GM18867 (cell line): Measurements from ENCODE around the gene HMGA1.

Experiments used
- ATAC-seq: cut with Tn5 transposase; IDR thresholded peaks from one replicate; pipeline ENCODE4 v1.9.1; 2021; ENCODE audit warnings: mild to moderate bottlenecking, moderate library complexity; ENCODE audit not compliant: unreplicated experiment

Gene HMGA1

GRCh38 chr6:34236443-34237315 is at the start of gene HMGA1:
Gene HMGA1, plus strand, starts transcription at chr6:34236873. Its CDS starts 3,908 bp downstream, at chr6:34240781.
- ATAC-seq, result peak; percentile 64

- no peak for ATAC-seq
Observed at GRCh38 chr6:34189806-34190503, 46.7 kb upstream of the HMGA1 start.

- no peak for ATAC-seq
Observed at GRCh38 chr6:34190504-34191122, 46.1 kb upstream of the HMGA1 start.

- ATAC-seq, result no peak
Observed at GRCh38 chr6:34194772-34195171, 41.9 kb upstream of the HMGA1 start.

GRCh38 chr6:34195726-34196115 is 41.0 kb upstream of the HMGA1 start:
- no peak for ATAC-seq

- ATAC-seq, result peak; percentile 61
Observed at GRCh38 chr6:34196116-34196832, 40.4 kb upstream of the HMGA1 start.

- peak; percentile 20 for ATAC-seq
Observed at GRCh38 chr6:34196833-34197195, 39.9 kb upstream of the HMGA1 start.

GRCh38 chr6:34200340-34200971 is 36.2 kb upstream of the HMGA1 start:
- no peak for ATAC-seq

- no peak for ATAC-seq
Observed at GRCh38 chr6:34201455-34202107, 35.1 kb upstream of the HMGA1 start.

- no peak for ATAC-seq
Observed at GRCh38 chr6:34202329-34203201, 34.1 kb upstream of the HMGA1 start.

- ATAC-seq, result no peak
Observed at GRCh38 chr6:34204693-34205092, 32.0 kb upstream of the HMGA1 start.

GRCh38 chr6:34205466-34205865 is 31.2 kb upstream of the HMGA1 start:
- no peak for ATAC-seq

- no peak for ATAC-seq
Observed at GRCh38 chr6:34205916-34206315, 30.8 kb upstream of the HMGA1 start.

GRCh38 chr6:34206726-34207125 is 29.9 kb upstream of the HMGA1 start:
- no peak for ATAC-seq

GRCh38 chr6:34207695-34208443 is 28.8 kb upstream of the HMGA1 start:
- ATAC-seq, result no peak

GRCh38 chr6:34213772-34214171 is 22.9 kb upstream of the HMGA1 start:
- ATAC-seq, result no peak

GRCh38 chr6:34218691-34219090 is 18.0 kb upstream of the HMGA1 start:
- ATAC-seq, result no peak

GRCh38 chr6:34223381-34223955 is 13.2 kb upstream of the HMGA1 start:
- no peak for ATAC-seq
